GM12864 (cell line): Measurements from ENCODE around the gene SLC9A7.

ENCODE experiments used
- DNase-seq: peaks from one replicate; pipeline ENCODE4 v3.0.0-alpha.2; 2011; ENCODE audit warnings: low read depth
- H3K4me3 ChIP-seq: 2 replicates; pipeline ENCODE4 v1.5.1; 2011; ENCODE audit warnings: mild to moderate bottlenecking, low read depth, low read length, control low read depth
- CTCF ChIP-seq: IDR thresholded peaks from 2 replicates; pipeline ENCODE4 v1.5.1; 2011; ENCODE audit warnings: low read depth, mild to moderate bottlenecking, moderate library complexity, low read length, control low read depth, inconsistent platforms; ENCODE audit errors: missing control alignments

Gene SLC9A7

GRCh38 chrX:46636223-46636622 is 122.7 kb downstream of the SLC9A7 start:
- DNase-seq, result no peak
- H3K4me3 ChIP-seq, result no peak overlapping the region
- TF ChIP-seq CTCF, result no peak

GRCh38 chrX:46635186-46635585 is 123.7 kb downstream of the SLC9A7 start:
- H3K4me3 ChIP-seq, result no peak overlapping the region
- DNase-seq, result no peak
- TF ChIP-seq CTCF, result no peak

GRCh38 chrX:46634577-46634976 is 124.3 kb downstream of the SLC9A7 start:
- no peak for TF ChIP-seq CTCF
- DNase-seq, result no peak
- no peak overlapping the region for H3K4me3 ChIP-seq

GRCh38 chrX:46630141-46630540 is 128.8 kb downstream of the SLC9A7 start:
- H3K4me3 ChIP-seq, result no peak overlapping the region
- no peak for TF ChIP-seq CTCF
- no peak for DNase-seq

GRCh38 chrX:46628460-46629371 is 130.2 kb downstream of the SLC9A7 start:
- TF ChIP-seq CTCF, result no peak
- DNase-seq, result peak; percentile 75
- no peak overlapping the region for H3K4me3 ChIP-seq

- H3K4me3 ChIP-seq, result no peak overlapping the region
- DNase-seq, result no peak
- TF ChIP-seq CTCF, result no peak
Observed at GRCh38 chrX:46627711-46628419, 131.1 kb downstream of the SLC9A7 start.
